ENCODE results near the gene ENTREP3.
A peak's percentile ranks its signal among the peaks of the same experiment; 100 is the strongest.

Gene ENTREP3

DNA sequence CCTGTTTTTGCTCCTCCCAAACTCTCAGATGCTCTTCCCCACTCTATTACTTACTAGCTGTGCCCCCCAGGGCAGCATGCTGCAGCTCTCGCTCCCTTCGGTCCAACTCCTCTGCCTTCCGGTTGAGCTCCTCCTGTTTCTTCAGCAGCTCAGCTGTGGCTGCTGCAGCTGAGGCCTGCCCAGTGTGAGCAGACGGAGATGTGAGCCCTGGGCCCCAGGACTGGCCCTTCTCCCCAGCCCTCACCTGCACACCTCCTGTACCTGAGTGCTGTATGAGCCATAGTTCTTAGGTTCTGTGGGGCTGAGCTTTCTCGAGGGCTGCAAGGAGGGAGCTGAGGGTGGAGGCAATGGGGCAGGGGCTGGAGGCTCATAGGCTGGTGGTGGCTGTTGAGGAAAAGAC is 5.0 kb upstream of the ENTREP3 start:
- H3K36me3 ChIP-seq (replicated peaks; ENCODE audit: low read depth, low read length) = peaks cover 47% of the 10 kb centered on the region

DNA sequence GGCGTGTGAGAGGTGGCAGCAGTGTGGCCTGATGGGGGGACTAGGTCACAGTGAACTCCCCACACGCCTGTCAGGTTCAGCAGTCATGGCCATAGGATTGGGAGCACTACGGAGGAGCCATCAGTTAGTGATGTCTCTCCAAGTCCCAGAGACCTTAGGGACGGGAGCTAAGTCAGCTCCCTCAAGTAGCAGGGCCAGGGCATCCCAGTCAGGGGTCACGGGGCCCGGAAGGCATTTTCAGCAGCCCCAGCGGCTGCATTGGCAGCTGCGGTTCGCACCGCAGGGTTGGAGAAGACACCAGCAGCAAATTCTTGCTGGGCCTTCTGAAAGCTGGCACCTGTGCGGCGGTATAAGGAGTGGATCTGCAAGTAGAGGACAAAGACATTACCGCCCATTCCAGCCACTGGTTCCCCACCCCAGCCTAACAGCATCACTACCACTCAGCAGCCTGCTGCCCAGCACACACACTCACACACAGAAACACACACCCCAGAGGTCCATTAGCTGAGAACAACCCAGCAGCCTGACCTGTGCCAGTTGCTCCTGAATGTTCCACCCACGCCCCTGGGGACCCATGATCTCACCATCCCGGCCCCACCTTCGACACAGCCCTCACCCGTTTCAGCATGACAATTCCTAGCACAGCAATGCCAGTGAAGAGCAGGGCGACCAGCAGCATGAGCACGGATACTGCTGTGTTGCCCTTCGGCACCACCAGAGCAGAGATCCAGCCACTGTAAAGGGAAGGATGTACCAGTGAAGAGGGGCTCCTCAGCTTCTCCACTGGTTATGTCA is 972 bp upstream of the ENTREP3 start:
- Histone ChIP-seq H3K36me3 (replicated peaks; ENCODE audit: low read depth, low read length) (peaks cover 25% of the 10 kb centered on the region), H3K4me3 (ENCODE audit: low read length) (no peak overlapping the region), H3K79me2 (ENCODE audit: low read length) (peaks cover 17% of the 10 kb centered on the region), H3K4me2 (ENCODE audit: low read length) (no peak overlapping the region), H4K20me1 (ENCODE audit: insufficient read depth, low read length) (no peaks in the 10 kb centered on the region), H3K9ac (ENCODE audit: low read length) (no peak overlapping the region), H2AFZ (ENCODE audit: low read depth, low read length) (no peak overlapping the region), H3K27me3 (ENCODE audit: low read depth, low read length) (no peaks in the 10 kb centered on the region), H3K9me3 (ENCODE audit: insufficient read depth, low read length) (no peaks in the 10 kb centered on the region), H3K27ac (ENCODE audit: low read length) (no peak overlapping the region), H3K4me1 (ENCODE audit: low read length) (peaks cover 20% of the 10 kb centered on the region)
- TF ChIP-seq, protein P1, sequence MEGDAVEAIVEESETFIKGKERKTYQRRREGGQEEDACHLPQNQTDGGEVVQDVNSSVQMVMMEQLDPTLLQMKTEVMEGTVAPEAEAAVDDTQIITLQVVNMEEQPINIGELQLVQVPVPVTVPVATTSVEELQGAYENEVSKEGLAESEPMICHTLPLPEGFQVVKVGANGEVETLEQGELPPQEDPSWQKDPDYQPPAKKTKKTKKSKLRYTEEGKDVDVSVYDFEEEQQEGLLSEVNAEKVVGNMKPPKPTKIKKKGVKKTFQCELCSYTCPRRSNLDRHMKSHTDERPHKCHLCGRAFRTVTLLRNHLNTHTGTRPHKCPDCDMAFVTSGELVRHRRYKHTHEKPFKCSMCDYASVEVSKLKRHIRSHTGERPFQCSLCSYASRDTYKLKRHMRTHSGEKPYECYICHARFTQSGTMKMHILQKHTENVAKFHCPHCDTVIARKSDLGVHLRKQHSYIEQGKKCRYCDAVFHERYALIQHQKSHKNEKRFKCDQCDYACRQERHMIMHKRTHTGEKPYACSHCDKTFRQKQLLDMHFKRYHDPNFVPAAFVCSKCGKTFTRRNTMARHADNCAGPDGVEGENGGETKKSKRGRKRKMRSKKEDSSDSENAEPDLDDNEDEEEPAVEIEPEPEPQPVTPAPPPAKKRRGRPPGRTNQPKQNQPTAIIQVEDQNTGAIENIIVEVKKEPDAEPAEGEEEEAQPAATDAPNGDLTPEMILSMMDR (IDR thresholded peaks at IDR 0.05; ENCODE audit: low read depth, low read length) = no peak
- no peak for TF ChIP-seq EZH2phosphoT487 (IDR thresholded peaks at IDR 0.05; ENCODE audit: low read depth)

More for the DNA sequence above, 5.0 kb upstream of the ENTREP3 start:
- H3K9me3 ChIP-seq (ENCODE audit: insufficient read depth, low read length) = no peaks in the 10 kb centered on the region
- H2AFZ ChIP-seq (ENCODE audit: low read depth, low read length) = no peak overlapping the region
- H3K4me2 ChIP-seq (ENCODE audit: low read length) = peak overlapping the region; percentile 94; the same call in 1 of the 2 replicates
- H3K4me3 ChIP-seq (ENCODE audit: low read length) = no peak overlapping the region
- H3K9ac ChIP-seq (ENCODE audit: low read length) = no peak overlapping the region
- no peak overlapping the region for H3K27ac ChIP-seq (ENCODE audit: low read length)
- peaks cover 14% of the 10 kb centered on the region for H3K4me1 ChIP-seq (ENCODE audit: low read length)
- TF ChIP-seq EZH2phosphoT487 (IDR thresholded peaks at IDR 0.05; ENCODE audit: low read depth) = no peak
- TF ChIP-seq, protein P1 (IDR thresholded peaks at IDR 0.05; ENCODE audit: low read depth, low read length) = no peak
- H4K20me1 ChIP-seq (ENCODE audit: insufficient read depth, low read length) = no peaks in the 10 kb centered on the region
- no peaks in the 10 kb centered on the region for H3K27me3 ChIP-seq (ENCODE audit: low read depth, low read length)
- H3K79me2 ChIP-seq (ENCODE audit: low read length) = peaks cover 20% of the 10 kb centered on the region

DNA sequence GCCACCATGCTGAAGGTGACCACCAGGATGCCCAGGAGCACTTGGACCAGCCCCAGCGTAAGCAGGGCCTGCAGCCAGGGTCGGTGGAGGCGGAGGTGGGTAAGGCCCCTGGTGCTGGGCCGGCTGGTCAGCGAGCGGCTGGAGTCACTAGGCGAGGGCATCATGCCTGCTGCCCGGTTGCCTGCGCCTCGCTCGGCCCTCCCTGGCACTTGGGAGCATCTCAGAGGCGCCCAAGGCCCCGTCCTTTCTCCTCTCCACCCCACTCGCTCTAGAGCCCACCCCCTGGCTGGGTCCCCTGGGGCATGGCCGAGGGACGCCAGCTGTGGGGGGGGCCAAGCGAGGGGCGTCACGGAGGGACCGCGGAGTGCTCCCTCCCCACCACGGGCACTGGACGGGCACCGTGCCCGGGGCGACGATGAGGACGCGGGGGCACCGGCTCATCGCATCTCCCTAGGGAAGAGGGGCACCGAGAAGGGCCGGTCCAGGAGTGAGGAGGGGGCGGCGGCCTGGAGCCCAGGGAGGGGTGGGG is 505 bp downstream of the ENTREP3 start:
- Histone ChIP-seq H3K9me3 (ENCODE audit: insufficient read depth, low read length) (no peaks in the 10 kb centered on the region), H4K20me1 (ENCODE audit: insufficient read depth, low read length) (no peaks in the 10 kb centered on the region), H3K4me2 (ENCODE audit: low read length) (peak overlapping the region; percentile 89), H3K36me3 (replicated peaks; ENCODE audit: low read depth, low read length) (peaks cover 20% of the 10 kb centered on the region), H3K9ac (ENCODE audit: low read length) (peak overlapping the region; percentile 68), H3K4me1 (ENCODE audit: low read length) (peaks cover 20% of the 10 kb centered on the region), H2AFZ (ENCODE audit: low read depth, low read length) (peak overlapping the region; percentile 3; the same call in 1 of the 2 replicates), H3K27me3 (ENCODE audit: low read depth, low read length) (no peaks in the 10 kb centered on the region), H3K27ac (ENCODE audit: low read length) (peak overlapping the region; percentile 13), H3K4me3 (ENCODE audit: low read length) (peak overlapping the region; percentile 83), H3K79me2 (ENCODE audit: low read length) (peaks cover 5% of the 10 kb centered on the region; the same call in 1 of the 2 replicates)
- TF ChIP-seq, protein P1 (IDR thresholded peaks at IDR 0.05; ENCODE audit: low read depth, low read length) = no peak
- no peak for TF ChIP-seq EZH2phosphoT487 (IDR thresholded peaks at IDR 0.05; ENCODE audit: low read depth)

DNA sequence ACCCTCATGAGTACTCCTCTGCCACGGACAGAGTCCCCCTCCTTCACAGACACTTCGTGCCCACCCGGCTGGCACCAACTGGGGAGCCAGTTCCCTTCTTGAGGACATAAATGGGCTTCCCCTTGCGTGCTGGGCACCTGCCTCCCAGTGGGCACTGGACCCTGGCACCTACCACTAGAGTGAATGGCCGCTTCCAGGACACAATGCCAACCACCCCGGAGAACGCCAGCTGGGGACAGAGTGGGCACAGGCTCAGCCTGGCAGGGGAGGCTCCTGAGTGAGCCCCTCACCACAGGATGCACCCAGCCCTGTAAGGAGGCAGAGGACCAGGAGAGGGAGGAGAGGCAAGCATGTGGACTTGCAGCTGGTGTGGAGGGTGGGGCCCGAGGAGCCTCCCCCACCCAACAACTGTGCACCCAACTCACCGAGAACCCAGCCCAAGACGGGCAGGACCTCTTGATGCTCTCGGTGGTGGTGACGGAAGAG is 1.0 kb downstream of the ENTREP3 start:
- TF ChIP-seq, protein P1 (IDR thresholded peaks at IDR 0.05; ENCODE audit: low read depth, low read length) = no peak
- no peak for TF ChIP-seq EZH2phosphoT487 (IDR thresholded peaks at IDR 0.05; ENCODE audit: low read depth)
- Histone ChIP-seq H3K9ac (ENCODE audit: low read length) (peak overlapping the region; percentile 68), H3K4me3 (ENCODE audit: low read length) (peak overlapping the region; percentile 83), H3K79me2 (ENCODE audit: low read length) (peaks cover 5% of the 10 kb centered on the region; the same call in 1 of the 2 replicates), H4K20me1 (ENCODE audit: insufficient read depth, low read length) (no peaks in the 10 kb centered on the region), H2AFZ (ENCODE audit: low read depth, low read length) (no peak overlapping the region; the same call in 1 of the 2 replicates), H3K27me3 (ENCODE audit: low read depth, low read length) (no peaks in the 10 kb centered on the region), H3K4me2 (ENCODE audit: low read length) (peak overlapping the region; percentile 89), H3K27ac (ENCODE audit: low read length) (no peak overlapping the region), H3K4me1 (ENCODE audit: low read length) (peaks cover 20% of the 10 kb centered on the region), H3K9me3 (ENCODE audit: insufficient read depth, low read length) (no peaks in the 10 kb centered on the region), H3K36me3 (replicated peaks; ENCODE audit: low read depth, low read length) (peaks cover 20% of the 10 kb centered on the region)
